ENCODE measurements around the gene IQGAP2. TPM values are rescaled to one million over a fixed set of nuclear protein-coding genes. Genes with fewer than 3 reads are reported as not detected.

Gene IQGAP2
- total RNA-seq, 4 donors from 2014 or later, result 3.5 to 18.5 (median 13.7) TPM

GRCh38 chr5:76683816-76684731 is 281.0 kb downstream of the IQGAP2 start:
- TF ChIP-seq POLR2A (IDR thresholded peaks at IDR 0.05) (no peak), CTCF (IDR thresholded peaks at IDR 0.05) (no peak)
- 79 to 83% methylated on average over 9 of the region's 9 CpGs for WGBS, 2 donors
- no peak overlapping the region for H3K4me3 ChIP-seq (ENCODE audit: low read depth, poor library complexity, severe bottlenecking)
- DNase-seq (ENCODE audit: low spot score in 2 of 2), result no peak
- intact Hi-C loops (cut with DNase I; ENCODE audit: low total_unique reads), result no loop called here

GRCh38 chr5:76684756-76685519 is 281.9 kb downstream of the IQGAP2 start:
- no peak for TF ChIP-seq POLR2A (IDR thresholded peaks at IDR 0.05)
- intact Hi-C loops (cut with DNase I; ENCODE audit: low total_unique reads), result no loop called here
- no peak overlapping the region for H3K4me3 ChIP-seq (ENCODE audit: low read depth, poor library complexity, severe bottlenecking)
- 51 to 78% methylated on average over 5 of the region's 5 CpGs for WGBS, 2 donors
- no peak for DNase-seq (ENCODE audit: low spot score in 2 of 2)

DNA sequence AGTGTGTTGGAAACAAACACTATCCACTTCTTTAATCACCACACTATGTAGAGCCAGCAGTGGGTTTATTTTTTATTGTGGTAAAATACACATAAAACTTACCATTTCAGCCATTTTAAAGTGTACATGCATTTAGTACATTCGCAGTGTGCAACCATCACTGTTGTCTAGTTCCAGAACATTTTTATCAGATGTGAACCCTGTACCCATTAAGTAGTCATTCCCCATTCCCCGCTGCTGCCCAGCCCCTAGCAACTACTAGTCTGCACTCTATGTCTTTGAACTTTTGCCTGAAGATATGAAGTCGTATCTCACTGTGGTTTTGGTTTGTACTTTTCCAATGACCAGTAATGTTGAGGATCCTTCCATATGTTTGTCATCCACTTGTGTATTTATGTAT is 282.6 kb downstream of the IQGAP2 start:
- WGBS, 2 donors, result 85 to 97% methylated on average over 3 of the region's 3 CpGs
- intact Hi-C loops (cut with DNase I; ENCODE audit: low total_unique reads), result no loop called here
- no peak for DNase-seq (ENCODE audit: low spot score in 2 of 2)

DNA sequence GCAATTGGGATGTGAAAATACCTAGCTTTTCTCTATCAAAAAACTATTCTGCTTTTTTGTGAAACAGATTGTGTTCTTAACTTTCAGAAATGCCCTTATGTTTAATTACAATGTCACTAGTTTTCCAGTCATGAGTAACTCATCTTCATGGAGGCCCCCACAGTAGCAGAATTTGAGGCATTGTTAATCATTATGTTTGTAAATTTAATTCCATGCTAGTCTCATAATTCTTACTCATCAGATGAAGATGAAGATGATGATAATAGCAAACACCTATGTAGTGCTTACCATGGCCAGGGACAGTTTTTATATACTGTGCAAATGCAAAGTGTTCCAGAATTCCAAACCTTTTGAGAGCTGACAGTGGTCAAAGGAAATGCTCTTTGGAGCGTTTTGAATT is 285.1 kb downstream of the IQGAP2 start:
- intact Hi-C loops (cut with DNase I; ENCODE audit: low total_unique reads), result no loop called here
- no peak overlapping the region for H3K4me3 ChIP-seq (ENCODE audit: low read depth, poor library complexity, severe bottlenecking)
- TF ChIP-seq CTCF (IDR thresholded peaks at IDR 0.05) (no peak), POLR2A (IDR thresholded peaks at IDR 0.05) (no peak)
- 90 to 94% methylated on average over 1 of the region's 1 CpG for WGBS, 2 donors
- no peak for DNase-seq (ENCODE audit: low spot score in 2 of 2)

More for the DNA sequence above, 282.6 kb downstream of the IQGAP2 start:
- no peak for TF ChIP-seq CTCF (IDR thresholded peaks at IDR 0.05)
- TF ChIP-seq POLR2A (IDR thresholded peaks at IDR 0.05), result no peak
- H3K4me3 ChIP-seq (ENCODE audit: low read depth, poor library complexity, severe bottlenecking), result no peak overlapping the region

- TF ChIP-seq CTCF (IDR thresholded peaks at IDR 0.05), result no peak
- TF ChIP-seq POLR2A (IDR thresholded peaks at IDR 0.05), result no peak
- no peak overlapping the region for H3K4me3 ChIP-seq (ENCODE audit: low read depth, poor library complexity, severe bottlenecking)
- intact Hi-C loops (cut with DNase I; ENCODE audit: low total_unique reads), result no loop called here
- no peak for DNase-seq (ENCODE audit: low spot score in 2 of 2)
- 61 to 81% methylated on average over 3 of the region's 3 CpGs for WGBS, 2 donors
These were observed 285.8 kb downstream of the IQGAP2 start for GRCh38 chr5:76688836-76689235.
